ENCODE results near the gene NFATC3.
A peak's percentile ranks its signal among the peaks of the same experiment; 100 is the strongest.

NFATC3 gene

DNA sequence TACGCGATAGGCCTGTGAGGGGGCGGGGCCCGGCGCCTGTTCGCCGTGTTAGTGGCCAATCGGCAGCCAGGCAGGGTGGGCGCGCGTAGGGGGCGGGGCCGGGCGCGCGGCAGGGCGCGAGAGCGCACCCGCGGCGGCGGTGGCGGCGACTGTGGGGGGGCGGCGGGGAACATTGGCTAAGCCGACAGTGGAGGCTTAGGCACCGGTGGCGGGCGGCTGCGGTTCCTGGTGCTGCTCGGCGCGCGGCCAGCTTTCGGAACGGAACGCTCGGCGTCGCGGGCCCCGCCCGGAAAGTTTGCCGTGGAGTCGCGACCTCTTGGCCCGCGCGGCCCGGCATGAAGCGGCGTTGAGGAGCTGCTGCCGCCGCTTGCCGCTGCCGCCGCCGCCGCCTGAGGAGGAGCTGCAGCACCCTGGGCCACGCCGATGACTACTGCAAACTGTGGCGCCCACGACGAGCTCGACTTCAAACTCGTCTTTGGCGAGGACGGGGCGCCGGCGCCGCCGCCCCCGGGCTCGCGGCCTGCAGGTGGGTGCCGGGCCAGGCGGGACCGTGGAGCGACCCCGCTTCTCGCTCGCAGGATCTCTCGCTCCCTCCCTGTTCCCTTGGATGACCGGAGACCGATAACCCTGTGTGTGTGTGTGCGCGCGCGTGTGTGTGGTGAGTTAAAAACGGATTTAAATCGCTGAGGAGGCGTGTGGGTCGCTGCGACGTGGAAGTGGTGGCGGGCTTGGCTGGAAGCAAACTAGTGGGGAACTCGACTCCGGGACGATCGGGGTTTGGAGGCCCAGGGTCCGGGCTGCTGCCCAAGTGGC, at the start of gene NFATC3:
Gene NFATC3 (plus strand): TSS at position 112 of the 813 bp plus-strand sequence. CDS start 312 bp downstream, at position 424.
- DNase-seq (ENCODE audit: low read depth in 1 of 2, low spot score in 1 of 2) = peak; percentile 97 to 99

DNA sequence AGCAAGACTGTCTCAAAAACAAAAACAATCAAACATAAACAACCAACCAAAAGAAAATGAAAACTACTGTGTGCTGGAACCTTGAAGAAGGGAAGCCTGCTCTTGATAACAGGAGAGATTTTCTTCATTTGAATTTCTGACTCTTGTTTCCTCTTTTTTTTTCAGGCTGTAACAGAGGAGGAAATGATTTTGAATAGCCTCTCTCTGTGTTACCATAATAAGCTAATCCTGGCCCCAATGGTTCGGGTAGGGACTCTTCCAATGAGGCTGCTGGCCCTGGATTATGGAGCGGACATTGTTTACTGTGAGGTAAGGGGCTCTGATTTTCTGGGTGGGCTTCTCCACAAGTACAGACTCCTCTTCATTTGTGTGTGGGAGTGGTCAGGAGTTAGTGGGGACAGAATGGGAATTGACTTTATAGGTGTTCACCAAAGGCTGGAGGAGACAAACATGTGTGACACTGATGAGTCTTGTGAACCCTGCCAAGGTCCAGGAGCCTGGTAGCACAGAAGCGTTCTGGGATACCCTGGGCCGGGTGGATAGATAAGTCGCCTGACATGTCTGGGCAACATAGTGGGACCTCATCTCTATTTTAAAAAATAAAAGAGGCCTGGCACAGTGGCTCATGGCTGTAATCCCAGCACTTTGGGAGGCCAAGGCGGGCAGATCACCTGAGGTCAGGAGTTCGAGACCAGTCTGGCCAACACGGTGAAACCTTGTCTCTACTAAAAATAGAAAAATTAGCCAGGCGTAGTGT, 47.2 kb upstream of the NFATC3 start:
- DNase-seq (ENCODE audit: low read depth in 1 of 2, low spot score in 1 of 2) = no peak

DNA sequence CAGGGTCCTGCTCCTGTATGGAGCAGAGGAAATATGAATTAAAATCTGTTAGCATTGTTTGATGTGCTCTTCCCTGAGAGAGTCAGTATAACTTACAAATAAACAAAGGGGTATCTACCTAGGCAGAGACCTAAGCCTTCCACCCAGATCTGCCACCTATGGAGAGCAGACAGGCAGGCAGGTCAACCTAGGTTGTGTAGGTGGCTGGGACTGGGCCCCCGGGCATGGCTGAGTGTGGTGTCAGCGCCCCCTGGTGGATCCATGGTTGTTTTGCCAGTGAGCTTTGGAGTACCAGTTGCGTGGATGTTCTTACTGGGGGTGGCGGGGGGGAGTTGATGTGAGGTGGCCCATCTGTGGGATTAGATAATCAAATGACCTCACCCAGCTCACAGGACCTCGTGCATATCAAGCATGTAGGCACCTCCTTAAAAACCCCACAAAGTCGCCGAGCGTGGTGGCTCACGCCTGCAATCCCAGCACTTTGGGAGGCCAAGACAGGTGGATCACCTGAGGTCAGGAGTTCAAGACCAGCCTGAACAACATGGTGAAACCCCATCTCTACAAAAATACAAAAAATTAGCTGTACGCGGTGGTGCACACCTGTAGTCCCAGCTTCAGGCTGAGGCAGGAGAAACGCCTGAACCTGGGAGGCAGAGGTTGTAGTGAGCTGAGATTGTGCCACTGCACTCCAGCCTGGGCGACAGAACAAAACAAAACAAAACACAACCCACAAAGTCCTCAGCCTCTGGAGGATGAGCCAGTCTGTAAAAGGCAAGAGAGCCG, 44.5 kb upstream of the NFATC3 start:
- DNase-seq (ENCODE audit: low read depth in 1 of 2, low spot score in 1 of 2) = peak; percentile 81 to 90

DNA sequence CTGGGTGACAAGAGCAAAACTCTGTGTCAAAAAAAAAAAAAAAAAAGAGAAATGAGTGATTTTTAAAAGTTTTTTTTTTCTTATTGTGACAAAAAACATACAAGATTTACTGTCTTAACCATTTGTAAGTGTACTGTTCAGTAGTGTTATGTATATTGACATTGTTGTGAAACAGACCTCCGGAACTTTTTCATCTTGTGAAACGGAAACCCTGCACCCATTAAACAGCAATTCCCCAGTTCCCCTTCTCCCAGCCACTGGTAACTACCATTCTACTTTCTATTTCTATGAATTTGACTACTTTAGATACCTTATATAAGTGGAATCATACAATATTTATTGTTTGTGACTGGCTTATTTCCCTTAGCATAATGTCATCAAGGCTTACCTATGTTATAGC, 43.4 kb upstream of the NFATC3 start:
- no peak for DNase-seq (ENCODE audit: low read depth in 1 of 2, low spot score in 1 of 2)

DNA sequence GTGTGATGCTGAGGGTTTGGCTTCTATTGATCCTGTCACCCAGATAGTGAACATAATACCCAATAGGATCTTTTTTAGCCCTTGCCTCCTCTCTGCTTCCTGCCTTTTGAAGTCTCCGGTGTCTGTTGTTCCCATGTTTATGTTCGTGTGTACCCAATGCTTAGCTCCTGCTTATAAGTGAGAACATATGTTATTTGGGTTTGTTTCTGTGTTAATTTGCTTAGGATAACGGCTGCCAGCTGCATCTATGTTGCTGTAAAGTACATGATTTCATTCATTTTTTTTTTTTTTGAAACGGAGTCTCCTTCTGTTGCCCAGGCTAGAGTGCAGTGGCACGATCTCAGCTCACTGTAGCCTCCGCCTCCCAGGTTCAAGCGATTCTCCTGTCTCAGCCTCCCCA, 39.1 kb upstream of the NFATC3 start:
- no peak for DNase-seq (ENCODE audit: low read depth in 1 of 2, low spot score in 1 of 2)

DNA sequence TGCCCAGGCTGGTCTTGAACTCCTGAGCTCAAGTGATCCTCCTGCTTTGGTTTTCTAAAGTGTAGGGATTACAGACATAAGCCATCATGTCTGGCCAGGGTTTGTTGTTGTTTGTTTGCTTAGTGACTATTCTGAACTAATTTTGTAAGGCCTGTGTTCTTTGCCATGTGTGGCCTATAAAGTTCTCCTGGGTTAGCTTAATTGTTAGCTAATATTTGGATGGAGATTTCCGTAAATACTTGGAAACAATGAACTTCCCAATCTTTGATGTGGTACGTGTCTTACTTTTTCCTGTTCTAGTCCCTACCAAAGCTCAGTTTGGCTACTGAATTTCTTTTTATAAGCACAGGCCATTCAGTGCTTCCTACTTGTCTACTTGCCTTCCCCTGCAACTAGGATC, 37.2 kb upstream of the NFATC3 start:
- DNase-seq (ENCODE audit: low read depth in 1 of 2, low spot score in 1 of 2) = no peak

DNA sequence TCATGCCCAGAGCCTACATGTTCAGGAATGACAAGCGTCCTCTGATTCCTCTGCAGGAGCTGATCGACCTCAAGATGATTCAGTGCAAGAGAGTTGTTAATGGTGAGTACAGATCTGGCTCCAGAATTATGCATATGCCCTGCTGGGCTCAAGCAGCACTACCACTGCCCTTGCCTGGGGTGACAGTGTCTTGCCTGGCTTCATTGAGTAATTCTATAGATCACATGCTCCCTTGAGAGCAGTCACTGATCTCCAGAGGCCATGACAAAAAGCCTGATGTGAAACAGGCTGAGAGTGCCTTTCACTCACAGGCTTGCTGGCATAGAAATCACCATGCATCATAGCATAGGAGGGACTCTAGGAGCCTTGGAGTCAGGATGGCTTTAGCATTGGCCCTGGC, 35.7 kb upstream of the NFATC3 start:
- no peak for DNase-seq (ENCODE audit: low read depth in 1 of 2, low spot score in 1 of 2)

DNA sequence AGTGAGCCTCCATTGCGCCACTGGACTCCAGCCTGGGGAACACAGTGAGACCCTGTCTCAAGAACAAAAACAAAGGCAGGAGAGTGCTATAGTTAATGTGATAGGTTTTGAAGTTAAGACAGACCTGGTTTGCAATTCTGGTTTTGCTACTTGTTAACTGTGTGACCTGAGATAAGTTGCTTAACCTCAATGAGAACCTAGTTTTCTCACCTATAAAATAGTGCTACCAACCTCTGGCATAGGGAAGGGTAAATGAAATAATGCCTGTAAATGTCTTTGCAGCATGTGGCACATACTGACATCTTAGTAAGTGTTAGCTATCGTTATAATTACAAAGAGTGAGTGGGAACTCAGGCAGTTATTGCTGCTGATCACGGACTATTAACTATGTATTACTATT, 29.8 kb upstream of the NFATC3 start:
- DNase-seq (ENCODE audit: low read depth in 1 of 2, low spot score in 1 of 2) = no peak

DNA sequence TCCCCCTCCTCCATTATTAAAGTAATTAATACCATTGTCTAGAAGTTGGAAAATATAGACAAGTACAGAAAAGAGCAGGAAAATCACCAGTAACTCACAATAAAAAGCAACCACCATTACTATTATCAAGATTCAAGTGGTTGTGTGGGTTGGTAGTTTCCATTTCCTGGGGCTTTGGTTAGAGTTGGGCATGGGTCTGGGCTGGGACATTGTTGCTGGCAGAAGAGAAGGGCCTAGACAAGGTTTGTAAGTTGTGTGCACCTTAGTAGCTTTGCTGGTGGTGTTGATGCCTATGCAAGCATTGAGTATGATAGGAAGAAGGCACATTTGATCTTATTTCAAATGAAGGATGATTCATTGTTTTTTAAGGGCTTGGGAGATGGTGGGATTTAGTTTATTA, 25.4 kb upstream of the NFATC3 start:
- no peak for DNase-seq (ENCODE audit: low read depth in 1 of 2, low spot score in 1 of 2)

DNA sequence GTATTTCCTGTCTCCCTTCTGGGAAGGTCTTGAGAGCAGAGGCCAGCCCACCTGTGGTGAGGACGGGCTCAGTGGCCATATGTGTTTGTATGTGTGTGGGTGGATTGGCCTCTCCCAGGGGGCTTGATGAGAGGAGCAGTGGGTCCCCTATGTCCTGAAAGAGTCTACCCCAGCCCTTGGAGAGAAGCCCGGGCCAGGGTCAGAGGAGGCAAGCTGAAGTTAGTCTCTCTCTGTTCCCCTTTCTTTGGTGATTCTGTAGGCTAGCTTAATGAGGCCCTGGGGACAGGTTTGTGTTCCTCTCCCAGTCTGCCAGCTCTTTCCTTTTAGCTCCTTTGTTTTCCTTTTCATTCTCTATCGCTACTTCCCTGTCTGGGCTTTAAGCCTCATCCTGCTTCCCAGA, 23.8 kb upstream of the NFATC3 start:
- DNase-seq (ENCODE audit: low read depth in 1 of 2, low spot score in 1 of 2) = no peak

DNA sequence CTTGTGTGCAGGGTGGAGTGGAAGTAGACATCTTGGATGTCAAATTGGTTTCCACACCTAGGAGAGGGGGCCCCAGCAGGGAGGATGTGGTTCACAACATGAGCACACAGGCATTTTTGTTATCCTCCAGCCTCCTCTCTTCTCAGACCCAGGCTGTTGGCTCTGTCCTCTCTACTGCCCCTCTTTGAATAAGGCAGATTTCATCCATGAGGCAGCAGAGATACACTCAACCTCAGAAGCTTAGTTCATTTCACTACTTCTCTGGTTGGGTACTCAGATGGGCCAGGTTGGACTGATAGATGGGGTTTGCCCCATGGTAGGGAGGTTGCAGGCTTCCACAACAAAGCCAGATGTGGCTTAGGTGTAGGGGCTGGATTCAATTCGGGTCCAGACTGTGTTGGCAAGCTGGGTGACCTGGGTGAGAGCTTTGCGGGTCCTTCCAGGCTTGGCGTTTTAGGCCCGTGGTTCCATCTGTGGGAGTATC, 22.2 kb upstream of the NFATC3 start:
- DNase-seq (ENCODE audit: low read depth in 1 of 2, low spot score in 1 of 2) = no peak

DNA sequence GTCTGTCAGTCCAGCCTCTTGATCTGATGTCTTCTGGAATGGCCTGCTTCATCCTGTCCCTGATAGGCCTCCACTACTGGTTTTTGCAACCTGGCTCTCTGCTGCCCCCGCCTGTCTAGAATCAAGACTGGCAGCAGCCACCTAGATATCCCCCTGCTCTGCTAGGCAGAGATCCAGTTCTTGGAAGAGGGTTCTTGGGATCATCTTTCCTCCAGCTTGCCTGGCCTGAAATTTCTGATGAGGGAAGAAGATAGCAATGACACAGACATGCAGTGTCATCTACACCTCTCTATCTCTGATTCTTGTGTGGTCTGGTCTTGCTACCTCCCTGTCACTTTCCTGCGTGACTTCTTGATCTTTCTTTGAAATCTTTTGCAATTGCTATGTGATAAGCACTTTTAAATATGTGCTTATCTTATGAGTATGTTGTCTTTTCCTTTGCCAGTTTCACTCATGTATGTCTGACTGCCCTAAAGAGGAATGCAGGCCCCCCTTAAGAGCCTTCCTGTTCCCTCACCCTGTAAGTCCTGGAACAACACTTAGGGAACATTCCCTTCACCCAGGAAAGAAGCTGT, 20.3 kb upstream of the NFATC3 start:
- DNase-seq (ENCODE audit: low read depth in 1 of 2, low spot score in 1 of 2) = peak; percentile 38 to 44

DNA sequence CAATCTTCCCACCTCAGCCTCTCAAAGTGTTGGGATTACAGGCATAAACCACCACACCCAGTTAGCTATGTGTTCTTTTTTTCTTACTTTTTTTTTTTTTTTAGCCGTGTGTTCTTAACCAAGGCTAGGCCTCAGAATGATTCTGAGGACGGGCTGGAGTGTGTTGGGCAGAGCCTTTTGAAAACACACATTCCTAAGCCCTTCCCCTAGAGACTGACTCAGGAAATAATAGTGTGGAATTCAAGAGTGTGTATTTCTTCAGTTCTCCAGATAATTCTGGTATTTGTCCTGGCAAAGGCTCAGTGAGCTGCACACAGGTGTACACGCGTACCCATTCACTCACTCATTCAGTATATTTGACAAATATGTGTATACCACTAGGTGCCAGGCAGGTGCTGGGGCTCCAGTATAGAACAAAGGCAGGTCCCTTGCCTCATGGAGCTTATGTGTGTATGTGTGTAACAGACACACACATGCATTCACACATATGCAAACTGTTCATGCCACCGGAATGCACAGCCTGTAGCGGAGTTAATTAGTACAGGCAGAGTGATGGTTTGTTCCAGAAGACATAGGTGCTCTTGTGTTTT, 19.4 kb upstream of the NFATC3 start:
- DNase-seq (ENCODE audit: low read depth in 1 of 2, low spot score in 1 of 2) = no peak

DNA sequence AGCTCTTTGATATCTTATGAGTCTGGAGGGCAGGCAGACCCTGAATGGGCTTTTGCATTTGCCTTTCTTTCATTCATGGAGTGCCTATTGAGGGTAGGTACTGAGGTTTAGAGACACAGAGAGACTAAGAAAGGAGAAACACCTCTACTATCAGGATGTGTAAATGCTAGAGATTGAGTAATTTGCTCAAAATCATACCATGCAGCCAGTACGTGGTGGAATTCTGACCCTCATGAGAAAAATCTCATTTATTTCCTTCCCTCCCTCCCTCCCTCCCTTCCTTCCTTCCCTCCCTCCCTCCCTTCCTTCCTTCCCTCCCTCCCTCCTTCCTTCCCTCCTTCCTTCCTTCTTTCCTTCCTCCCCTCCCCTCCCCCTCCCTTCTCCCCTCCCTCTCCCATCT, 18.4 kb upstream of the NFATC3 start:
- no peak for DNase-seq (ENCODE audit: low read depth in 1 of 2, low spot score in 1 of 2)

DNA sequence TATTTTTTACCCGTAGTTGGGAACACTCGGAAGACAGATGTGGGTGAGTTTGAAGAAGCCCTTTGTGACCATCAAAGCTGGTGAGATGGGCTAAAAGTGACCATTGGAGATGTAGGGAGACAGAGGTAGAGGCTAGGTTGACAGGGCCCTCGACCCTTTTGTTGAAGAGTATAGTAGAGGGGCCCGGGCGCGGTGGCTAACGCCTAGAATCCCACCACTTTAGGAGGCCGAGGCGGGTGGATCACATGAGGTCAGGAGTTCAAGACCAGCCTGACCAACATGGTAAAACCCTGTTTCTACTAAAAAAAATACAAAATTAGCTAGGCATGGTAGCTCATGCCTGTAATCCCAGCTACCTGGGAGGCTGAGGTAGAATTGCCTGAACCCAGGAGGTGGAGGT, 16.2 kb upstream of the NFATC3 start:
- no peak for DNase-seq (ENCODE audit: low read depth in 1 of 2, low spot score in 1 of 2)

DNA sequence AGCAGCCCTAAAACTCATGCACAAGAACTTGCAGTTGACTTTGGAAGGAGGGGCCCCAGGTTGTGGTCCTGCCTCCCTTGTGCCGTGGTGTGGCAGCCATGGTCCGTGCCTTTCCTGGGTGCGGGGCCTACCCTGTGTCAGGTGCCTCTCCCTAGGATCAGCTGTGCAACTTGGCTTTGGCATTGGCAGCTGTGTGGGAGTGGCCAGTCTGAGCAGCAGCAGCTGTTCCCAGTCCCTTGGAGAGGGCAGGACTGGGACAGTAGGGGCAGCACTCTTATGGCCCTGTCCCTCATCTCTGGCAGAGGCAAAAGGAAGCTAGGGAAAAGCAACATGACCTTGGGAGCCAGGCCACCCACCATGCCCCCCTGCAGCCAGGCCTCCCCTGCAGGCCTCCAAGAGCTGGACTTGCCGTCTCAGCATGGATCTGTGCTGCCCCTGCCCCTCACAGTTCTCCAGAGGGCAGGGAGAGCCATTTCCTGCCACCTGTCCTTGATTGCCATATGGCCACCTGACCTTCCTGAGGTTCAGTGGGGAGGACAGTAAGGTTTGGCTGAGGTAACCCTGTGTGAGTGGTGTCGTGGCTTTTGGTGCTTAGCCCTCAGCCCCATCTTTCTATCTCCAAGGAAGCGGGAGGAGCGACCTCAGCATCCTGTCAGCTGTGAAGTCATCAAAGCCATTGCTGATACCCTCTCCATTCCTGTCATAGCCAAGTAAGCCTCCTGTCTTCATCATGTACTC, 15.5 kb upstream of the NFATC3 start:
- DNase-seq (ENCODE audit: low read depth in 1 of 2, low spot score in 1 of 2) = no peak

DNA sequence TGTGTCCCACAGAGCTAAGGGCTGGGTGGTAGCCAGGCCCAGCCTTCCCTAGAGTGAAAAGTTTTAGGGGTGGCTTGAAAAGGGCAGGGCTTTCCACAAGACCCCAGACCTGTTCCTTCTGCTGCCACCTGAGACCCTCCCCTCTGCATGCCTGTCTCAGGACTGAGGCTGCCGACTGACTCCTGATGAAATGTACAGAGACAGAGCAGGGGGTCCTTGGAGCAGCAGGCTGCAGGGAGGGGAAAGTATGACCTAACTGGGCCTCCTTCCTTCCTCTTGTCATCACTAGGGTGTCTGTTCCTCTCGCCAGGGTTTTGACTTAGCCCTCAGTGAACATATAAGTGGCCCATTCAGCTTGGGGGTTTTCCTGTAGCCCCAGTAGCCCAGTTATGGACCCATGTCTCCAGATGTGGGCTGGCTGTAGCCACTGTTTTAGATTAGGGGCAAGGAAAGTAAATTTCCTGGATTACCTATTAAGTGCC, 14.9 kb upstream of the NFATC3 start:
- DNase-seq (ENCODE audit: low read depth in 1 of 2, low spot score in 1 of 2) = no peak

DNA sequence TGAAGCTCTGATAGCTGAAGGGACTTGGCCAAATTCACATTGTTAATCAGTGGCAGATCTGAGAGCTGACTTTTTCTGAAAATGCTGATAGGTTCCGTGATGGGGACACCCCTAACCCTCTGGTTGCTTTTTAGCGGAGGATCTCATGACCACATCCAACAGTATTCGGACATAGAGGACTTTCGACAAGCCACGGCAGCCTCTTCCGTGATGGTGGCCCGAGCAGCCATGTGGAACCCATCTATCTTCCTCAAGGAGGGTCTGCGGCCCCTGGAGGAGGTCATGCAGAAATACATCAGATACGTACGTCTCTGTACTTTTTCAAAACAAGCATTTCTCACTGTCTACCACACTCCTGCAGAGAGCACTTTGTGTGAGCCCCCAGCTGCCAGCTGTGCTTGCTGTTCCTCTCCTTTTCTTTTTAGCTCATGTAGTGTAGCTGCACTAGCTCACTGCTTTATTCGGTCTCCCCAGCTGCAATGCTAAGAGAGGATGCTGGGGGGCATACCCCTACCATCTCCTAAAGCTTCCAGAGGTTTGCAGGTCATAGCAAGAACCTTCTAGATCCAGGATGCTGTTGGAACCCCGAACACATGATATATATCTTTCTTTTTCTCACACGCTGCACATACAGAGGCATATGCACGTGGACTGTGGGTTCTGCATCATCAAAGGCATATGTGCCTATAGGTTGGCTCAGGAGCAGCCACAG, 14.2 kb upstream of the NFATC3 start:
- no peak for DNase-seq (ENCODE audit: low read depth in 1 of 2, low spot score in 1 of 2)

DNA sequence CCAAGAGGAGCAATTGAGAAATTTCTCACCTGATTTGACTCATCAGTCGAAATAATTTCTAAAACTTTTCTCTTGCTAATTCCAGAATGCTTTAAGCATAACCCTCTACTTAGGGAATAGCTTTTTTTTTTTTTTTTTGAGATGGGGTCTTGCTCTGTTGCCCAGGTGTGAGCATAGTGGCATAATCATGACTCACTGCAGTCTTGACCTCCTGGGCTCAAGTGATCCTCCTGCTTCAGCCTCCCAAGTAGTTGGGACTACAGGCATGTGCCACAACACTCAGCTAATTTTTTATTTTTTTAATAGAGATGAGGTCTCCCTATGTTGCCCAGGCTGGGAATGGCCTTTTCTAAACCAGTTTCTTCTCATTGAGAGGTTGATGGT, 13.7 kb upstream of the NFATC3 start:
- DNase-seq (ENCODE audit: low read depth in 1 of 2, low spot score in 1 of 2) = no peak
